GM12878 (cell line): ENCODE measurements around the gene ASB6. TPM values are rescaled to one million over a fixed set of nuclear protein-coding genes. Genes with fewer than 3 reads are reported as not detected.

Experiments used
- BHLHE40 ChIP-seq, 2 experiments: fragments of 450-650 bp in 1 of 2; IDR thresholded peaks; 2 replicates each; pipeline ENCODE4 v1.6.1; 2011 to 2017; ENCODE audit warnings: low read depth in 2 of 2, borderline replicate concordance in 1 of 2, improper control_type of control experiment in 1 of 2, low read length in 1 of 2, mild to moderate bottlenecking in 1 of 2
- ETV6 ChIP-seq, 2 experiments: fragments of 450-650 bp in 1 of 2; IDR thresholded peaks in 1 of 2; conservative IDR thresholded peaks in 1 of 2; 2 replicates each; pipeline ENCODE4 v1.6.1; 2014; ENCODE audit warnings: antibody characterized with exemption in 1 of 2, borderline replicate concordance in 1 of 2, low read depth in 1 of 2, mild to moderate bottlenecking in 1 of 2, moderate library complexity in 1 of 2
- FOXK2 ChIP-seq: fragments of 450-650 bp; IDR thresholded peaks from 2 replicates; pipeline ENCODE4 v1.6.1; 2017; ENCODE audit warnings: mild to moderate bottlenecking, moderate library complexity
- JUNB ChIP-seq: IDR thresholded peaks from 2 replicates; pipeline ENCODE4 v1.6.1; 2016; ENCODE audit warnings: antibody characterized with exemption, mild to moderate bottlenecking
- KLF5 ChIP-seq: fragments of 450-650 bp; IDR thresholded peaks from 2 replicates; pipeline ENCODE4 v1.6.1; 2014; ENCODE audit warnings: mild to moderate bottlenecking; ENCODE audit not compliant: partially characterized antibody
- LARP7 ChIP-seq: fragments of 450-650 bp; IDR thresholded peaks from 2 replicates; pipeline ENCODE4 v1.6.1; 2017; ENCODE audit warnings: mild to moderate bottlenecking
- MEF2A ChIP-seq: IDR thresholded peaks from 2 replicates; pipeline ENCODE4 v1.6.1; 2011; ENCODE audit warnings: low read depth, mild to moderate bottlenecking, low read length, moderate library complexity; ENCODE audit not compliant: insufficient read depth
- MYB ChIP-seq: fragments of 150-350 bp; IDR thresholded peaks from 2 replicates; pipeline ENCODE4 v1.6.1; 2014; ENCODE audit warnings: mild to moderate bottlenecking, low read depth, low read length, borderline replicate concordance
- PAX8 ChIP-seq: fragments of 450-650 bp; IDR thresholded peaks from 2 replicates; pipeline ENCODE4 v1.6.1; 2017; ENCODE audit warnings: mild to moderate bottlenecking, moderate library complexity
- RAD51 ChIP-seq: fragments of 450-650 bp; IDR thresholded peaks from 2 replicates; pipeline ENCODE4 v1.6.1; 2016; ENCODE audit warnings: moderate library complexity, mild to moderate bottlenecking, inconsistent platforms
- RELA ChIP-seq: fragments of 450-650 bp; IDR thresholded peaks from 2 replicates; pipeline ENCODE4 v1.8.0; 2014; ENCODE audit warnings: borderline replicate concordance; ENCODE audit not compliant: partially characterized antibody
- RFX5 ChIP-seq: IDR thresholded peaks from 2 replicates; pipeline ENCODE4 v1.6.1; 2011; ENCODE audit warnings: low read depth, low read length, improper control_type of control experiment
- RUNX3 ChIP-seq: IDR thresholded peaks from 2 replicates; pipeline ENCODE4 v1.6.1; 2012; ENCODE audit warnings: low read length, inconsistent platforms
- SMAD1 ChIP-seq: fragments of 450-650 bp; IDR thresholded peaks from 2 replicates; pipeline ENCODE4 v1.6.1; 2018; ENCODE audit warnings: mild to moderate bottlenecking, low read depth; ENCODE audit not compliant: partially characterized antibody
- SMARCA5 ChIP-seq: fragments of 450-650 bp; IDR thresholded peaks from 2 replicates; pipeline ENCODE4 v1.6.1; 2017; ENCODE audit warnings: mild to moderate bottlenecking
- SRF ChIP-seq, 2 experiments: IDR thresholded peaks; 2 replicates each; pipeline ENCODE4 v1.6.1; 2011; ENCODE audit warnings: low read depth in 2 of 2, low read length in 2 of 2, mild to moderate bottlenecking in 1 of 2, moderate library complexity in 1 of 2
- TBL1XR1 ChIP-seq: IDR thresholded peaks from 2 replicates; pipeline ENCODE4 v1.6.1; 2012; ENCODE audit warnings: low read depth, low read length, improper control_type of control experiment
- WRNIP1 ChIP-seq: IDR thresholded peaks from 2 replicates; pipeline ENCODE4 v1.6.1; 2011; ENCODE audit warnings: low read depth, low read length, improper control_type of control experiment, borderline replicate concordance
- YBX1 ChIP-seq: fragments of 450-650 bp; IDR thresholded peaks from 2 replicates; pipeline ENCODE4 v1.6.1; 2016; ENCODE audit warnings: antibody characterized with exemption
- ZNF217 ChIP-seq: fragments of 450-650 bp; IDR thresholded peaks from 2 replicates; pipeline ENCODE4 v1.6.1; 2017; ENCODE audit warnings: antibody characterized with exemption, mild to moderate bottlenecking
- ZNF274 ChIP-seq: IDR thresholded peaks from one replicate; pipeline ENCODE4 v1.8.0; 2011; ENCODE audit not compliant: insufficient read length, insufficient read depth
- polyA plus RNA-seq, 11 experiments: library from polyadenylated mRNA; depleted of rRNA in 4 of 11; unstranded in 6 of 11; stranded (reverse) in 5 of 11; fragments of >200 nt; fragmentation: Nextera tagmentation in 4 of 11; fragmentation: Illumina TruSeq in 1 of 11; extraction: Ambion mirVana in 4 of 11; extraction: Trizol in 1 of 11; gene quantifications; 1 replicate in 1 of 11; 2 replicates in 10 of 11; pipeline versions ENCODE4 v1.2.1 to v1.2.3, GENCODE V29; 2011 to 2016; ENCODE audit warnings: inconsistent platforms in 2 of 11, missing spikeins in 2 of 11, low read depth in 1 of 11
- total RNA-seq, 4 experiments: library from RNA; depleted of rRNA in 3 of 4; stranded (reverse); fragments of >200 nt in 3 of 4; fragmentation: Illumina TruSeq in 1 of 4; extraction: Trizol in 1 of 4; gene quantifications; 2 replicates each; pipeline versions ENCODE4 v1.2.1 to v1.2.3, GENCODE V29; 2013 to 2021
- TF ChIP-seq, protein P1 (sequence below): fragments of 450-650 bp; IDR thresholded peaks from 2 replicates; pipeline ENCODE4 v1.6.1; 2017; ENCODE audit warnings: low read depth, mild to moderate bottlenecking, moderate library complexity
- TF ChIP-seq, protein P2 (sequence below): fragments of 450-650 bp; conservative IDR thresholded peaks from 2 replicates; pipeline ENCODE4 v1.6.1; 2017; ENCODE audit warnings: mild to moderate bottlenecking, moderate library complexity
- TF ChIP-seq, protein P3 (sequence below): fragments of 450-650 bp; IDR thresholded peaks from 2 replicates; pipeline ENCODE4 v1.6.1; 2016; ENCODE audit warnings: mild to moderate bottlenecking, moderate library complexity, borderline replicate concordance

Gene ASB6
- total and polyA plus RNA-seq, 10 of the 15 experiments (the other 5 are each of a cell fraction or from before 2014, with no cell fraction given) = 0.80 to 18.2 (median 9.9) TPM

DNA sequence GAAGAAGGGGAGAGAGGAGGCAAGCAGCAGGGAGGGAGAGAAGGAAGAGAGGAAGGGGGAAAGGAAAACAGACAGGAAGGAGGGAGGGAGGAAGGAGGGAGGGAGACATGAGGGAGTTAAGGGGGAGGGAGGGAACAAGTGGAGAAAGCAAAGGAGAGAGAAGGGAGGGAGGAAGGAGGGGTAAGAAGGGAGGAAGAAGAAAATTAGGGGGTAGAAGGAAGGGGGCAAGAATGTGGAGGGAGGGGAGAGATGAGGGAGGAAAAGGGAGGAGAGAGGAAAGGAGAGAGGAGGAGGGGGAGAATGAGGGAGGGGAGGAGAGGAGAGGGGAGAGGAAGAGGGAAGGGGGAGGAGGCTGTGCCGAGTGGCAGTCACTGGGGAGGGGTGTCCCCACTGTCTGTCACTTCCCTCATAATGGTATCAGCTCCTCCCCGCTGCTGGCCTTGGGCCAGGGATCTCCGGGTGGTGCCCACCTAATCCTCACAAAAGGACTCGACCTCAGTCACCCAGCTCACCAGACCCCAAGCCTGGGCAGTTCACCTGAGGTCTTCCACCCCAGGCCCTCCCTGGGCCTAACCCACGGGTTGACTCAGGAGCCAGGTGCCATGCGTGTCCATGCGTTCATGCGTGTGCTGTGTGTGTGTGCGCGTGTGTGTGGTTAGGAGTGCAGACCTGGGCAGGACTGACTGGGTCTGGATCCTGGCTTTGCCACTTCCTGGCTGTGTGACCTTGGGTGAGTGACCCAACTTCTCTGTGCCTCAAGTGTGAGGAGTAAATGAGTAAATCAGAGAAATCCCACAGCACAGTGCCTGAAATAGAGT is 39.1 kb downstream of the ASB6 start (continued):
- TF ChIP-seq, protein P1, sequence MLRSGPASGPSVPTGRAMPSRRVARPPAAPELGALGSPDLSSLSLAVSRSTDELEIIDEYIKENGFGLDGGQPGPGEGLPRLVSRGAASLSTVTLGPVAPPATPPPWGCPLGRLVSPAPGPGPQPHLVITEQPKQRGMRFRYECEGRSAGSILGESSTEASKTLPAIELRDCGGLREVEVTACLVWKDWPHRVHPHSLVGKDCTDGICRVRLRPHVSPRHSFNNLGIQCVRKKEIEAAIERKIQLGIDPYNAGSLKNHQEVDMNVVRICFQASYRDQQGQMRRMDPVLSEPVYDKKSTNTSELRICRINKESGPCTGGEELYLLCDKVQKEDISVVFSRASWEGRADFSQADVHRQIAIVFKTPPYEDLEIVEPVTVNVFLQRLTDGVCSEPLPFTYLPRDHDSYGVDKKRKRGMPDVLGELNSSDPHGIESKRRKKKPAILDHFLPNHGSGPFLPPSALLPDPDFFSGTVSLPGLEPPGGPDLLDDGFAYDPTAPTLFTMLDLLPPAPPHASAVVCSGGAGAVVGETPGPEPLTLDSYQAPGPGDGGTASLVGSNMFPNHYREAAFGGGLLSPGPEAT = 0 out of 2 replicates have a peak, but pooled peaks have one; percentile 18
- TF ChIP-seq SMAD1 = peak; percentile 93
- peak; percentile 47 for TF ChIP-seq LARP7
- TF ChIP-seq MEF2A = no peak
- TF ChIP-seq WRNIP1 = no peak
- TF ChIP-seq BHLHE40 (IDR thresholded peaks at IDR 0.05; ENCODE audit: borderline replicate concordance in 1 of 2, low read depth in 2 of 2, low read length in 1 of 2) = 0 out of 4 replicates have a peak, but pooled peaks of 1 of the 2 experiments have one; percentile 48
- TF ChIP-seq KLF5 = no peak
- TF ChIP-seq JUNB = no peak
- TF ChIP-seq MYB = no peak
- TF ChIP-seq YBX1 = no peak
- TF ChIP-seq SRF (IDR thresholded peaks at IDR 0.05; ENCODE audit: low read depth in 2 of 2, low read length in 2 of 2) = no peak
- TF ChIP-seq RFX5 = no peak
- no peak for TF ChIP-seq PAX8
- 0 out of 2 replicates have a peak, but pooled peaks have one; percentile 28 for TF ChIP-seq RUNX3
- TF ChIP-seq ETV6 (conservative IDR thresholded peaks at IDR 0.05 in 1 of 2, IDR thresholded peaks at IDR 0.05 in 1 of 2; ENCODE audit: borderline replicate concordance in 1 of 2, low read depth in 1 of 2) = no peak
- no peak for TF ChIP-seq FOXK2
- peak; percentile 98 for TF ChIP-seq SMARCA5
- TF ChIP-seq RAD51 = no peak
- peak; percentile 70 for TF ChIP-seq ZNF217
- TF ChIP-seq, protein P2, sequence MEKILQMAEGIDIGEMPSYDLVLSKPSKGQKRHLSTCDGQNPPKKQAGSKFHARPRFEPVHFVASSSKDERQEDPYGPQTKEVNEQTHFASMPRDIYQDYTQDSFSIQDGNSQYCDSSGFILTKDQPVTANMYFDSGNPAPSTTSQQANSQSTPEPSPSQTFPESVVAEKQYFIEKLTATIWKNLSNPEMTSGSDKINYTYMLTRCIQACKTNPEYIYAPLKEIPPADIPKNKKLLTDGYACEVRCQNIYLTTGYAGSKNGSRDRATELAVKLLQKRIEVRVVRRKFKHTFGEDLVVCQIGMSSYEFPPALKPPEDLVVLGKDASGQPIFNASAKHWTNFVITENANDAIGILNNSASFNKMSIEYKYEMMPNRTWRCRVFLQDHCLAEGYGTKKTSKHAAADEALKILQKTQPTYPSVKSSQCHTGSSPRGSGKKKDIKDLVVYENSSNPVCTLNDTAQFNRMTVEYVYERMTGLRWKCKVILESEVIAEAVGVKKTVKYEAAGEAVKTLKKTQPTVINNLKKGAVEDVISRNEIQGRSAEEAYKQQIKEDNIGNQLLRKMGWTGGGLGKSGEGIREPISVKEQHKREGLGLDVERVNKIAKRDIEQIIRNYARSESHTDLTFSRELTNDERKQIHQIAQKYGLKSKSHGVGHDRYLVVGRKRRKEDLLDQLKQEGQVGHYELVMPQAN = 0 out of 2 replicates have a peak, but pooled peaks have one; percentile 44
- no peak for TF ChIP-seq ZNF274
- no peak for TF ChIP-seq RELA
- TF ChIP-seq TBL1XR1 = no peak
- TF ChIP-seq, protein P3, sequence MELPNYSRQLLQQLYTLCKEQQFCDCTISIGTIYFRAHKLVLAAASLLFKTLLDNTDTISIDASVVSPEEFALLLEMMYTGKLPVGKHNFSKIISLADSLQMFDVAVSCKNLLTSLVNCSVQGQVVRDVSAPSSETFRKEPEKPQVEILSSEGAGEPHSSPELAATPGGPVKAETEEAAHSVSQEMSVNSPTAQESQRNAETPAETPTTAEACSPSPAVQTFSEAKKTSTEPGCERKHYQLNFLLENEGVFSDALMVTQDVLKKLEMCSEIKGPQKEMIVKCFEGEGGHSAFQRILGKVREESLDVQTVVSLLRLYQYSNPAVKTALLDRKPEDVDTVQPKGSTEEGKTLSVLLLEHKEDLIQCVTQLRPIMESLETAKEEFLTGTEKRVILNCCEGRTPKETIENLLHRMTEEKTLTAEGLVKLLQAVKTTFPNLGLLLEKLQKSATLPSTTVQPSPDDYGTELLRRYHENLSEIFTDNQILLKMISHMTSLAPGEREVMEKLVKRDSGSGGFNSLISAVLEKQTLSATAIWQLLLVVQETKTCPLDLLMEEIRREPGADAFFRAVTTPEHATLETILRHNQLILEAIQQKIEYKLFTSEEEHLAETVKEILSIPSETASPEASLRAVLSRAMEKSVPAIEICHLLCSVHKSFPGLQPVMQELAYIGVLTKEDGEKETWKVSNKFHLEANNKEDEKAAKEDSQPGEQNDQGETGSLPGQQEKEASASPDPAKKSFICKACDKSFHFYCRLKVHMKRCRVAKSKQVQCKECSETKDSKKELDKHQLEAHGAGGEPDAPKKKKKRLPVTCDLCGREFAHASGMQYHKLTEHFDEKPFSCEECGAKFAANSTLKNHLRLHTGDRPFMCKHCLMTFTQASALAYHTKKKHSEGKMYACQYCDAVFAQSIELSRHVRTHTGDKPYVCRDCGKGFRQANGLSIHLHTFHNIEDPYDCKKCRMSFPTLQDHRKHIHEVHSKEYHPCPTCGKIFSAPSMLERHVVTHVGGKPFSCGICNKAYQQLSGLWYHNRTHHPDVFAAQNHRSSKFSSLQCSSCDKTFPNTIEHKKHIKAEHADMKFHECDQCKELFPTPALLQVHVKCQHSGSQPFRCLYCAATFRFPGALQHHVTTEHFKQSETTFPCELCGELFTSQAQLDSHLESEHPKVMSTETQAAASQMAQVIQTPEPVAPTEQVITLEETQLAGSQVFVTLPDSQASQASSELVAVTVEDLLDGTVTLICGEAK = no peak
